Motor neuron (in vitro differentiated cells): ENCODE results near the gene EIF2B4. TPM values are rescaled to one million over a fixed set of nuclear protein-coding genes. Genes with fewer than 3 reads are reported as not detected.
"Not testable (repeated sequence)": the region's sequence is repeated elsewhere in the genome, so short reads cannot be mapped to it uniquely, and the experiment has no call there.

ENCODE experiments used
- ATAC-seq, 8 experiments: fragments of 200-7000 bp; cut with Tn5 transposase; replicated peaks in 6 of 8; 2 replicates each; pipeline ENCODE4 v1.8.0; 2021; ENCODE audit warnings: mild to moderate bottlenecking in 8 of 8, moderate library complexity in 8 of 8
- H3K27ac ChIP-seq, 2 donors: fragments of 250-450 bp; sonication (Bioruptor Pico); 2 replicates each; pipeline ENCODE4 v1.9.0; 2021; ENCODE audit warnings: antibody characterized with exemption in 2 of 2, mild to moderate bottlenecking in 2 of 2, moderate library complexity in 1 of 2
- H3K4me1 ChIP-seq, 2 donors: fragments of 250-450 bp; sonication (Bioruptor Pico); replicated peaks in 1 of 2; 2 replicates each; pipeline ENCODE4 v1.6.1; 2021; ENCODE audit warnings: antibody characterized with exemption in 2 of 2, mild to moderate bottlenecking in 2 of 2, moderate library complexity in 1 of 2
- H3K4me3 ChIP-seq, 5 donors: fragments of 250-450 bp; sonication (Bioruptor Pico); 2 replicates each; pipeline ENCODE4 v1.9.0; 2021; ENCODE audit warnings: antibody characterized with exemption in 5 of 5, mild to moderate bottlenecking in 5 of 5, moderate library complexity in 4 of 5
- WGBS, 10 experiments: fragments of 450-650 bp; shearing (Covaris generic); methylation state at CpG; one replicate each; pipeline ENCODE4 v1.0.0; 2022; 5-methylcytosine and 5-hydroxymethylcytosine counted together
- in situ Hi-C, 9 experiments: fragments of 400-800 bp; cut with MboI; loops; one replicate each; pipeline ENCODE4 v1.15.0; 2021; ENCODE audit warnings: low sequenced_read_pairs in 9 of 9, low pct_unique_long_range_greater_than_20kb in 2 of 9; ENCODE audit not compliant: unreplicated experiment in 9 of 9
- total RNA-seq, 8 experiments: library from RNA; unstranded; fragments of 300-600 nt; gene quantifications; 2 replicates each; pipeline versions ENCODE4 v1.2.3 to v1.2.4, GENCODE V29; 2022

EIF2B4 gene
- total RNA-seq, 8 experiments from 2014 or later: 24.0 to 51.7 (median 34.6) TPM

GRCh38 chr2:27373567-27373966, 3.4 kb upstream of the EIF2B4 start:
- 77 to 100% (median 86%) methylated on average over 2 to 5 of the region's 5 CpGs; no CpG with 5 or more reads in 4 of the 10 experiments for WGBS, 10 experiments
- ATAC-seq: no peak
- in situ Hi-C loops: no loop called here

GRCh38 chr2:27372937-27373336, 2.8 kb upstream of the EIF2B4 start:
- H3K27ac ChIP-seq: no peak overlapping the region
- 62 to 100% (median 91%) methylated on average over 2 to 5 of the region's 6 CpGs; no CpG with 5 or more reads in 7 of the 10 experiments for WGBS, 10 experiments

More at GRCh38 chr2:27373567-27373966, 3.4 kb upstream of the EIF2B4 start:
- Histone ChIP-seq H3K4me1 (peaks cover 13 to 14% of the 10 kb centered on the region in 2 donors), H3K27ac (no peak overlapping the region), H3K4me3 (no peak overlapping the region)

DNA sequence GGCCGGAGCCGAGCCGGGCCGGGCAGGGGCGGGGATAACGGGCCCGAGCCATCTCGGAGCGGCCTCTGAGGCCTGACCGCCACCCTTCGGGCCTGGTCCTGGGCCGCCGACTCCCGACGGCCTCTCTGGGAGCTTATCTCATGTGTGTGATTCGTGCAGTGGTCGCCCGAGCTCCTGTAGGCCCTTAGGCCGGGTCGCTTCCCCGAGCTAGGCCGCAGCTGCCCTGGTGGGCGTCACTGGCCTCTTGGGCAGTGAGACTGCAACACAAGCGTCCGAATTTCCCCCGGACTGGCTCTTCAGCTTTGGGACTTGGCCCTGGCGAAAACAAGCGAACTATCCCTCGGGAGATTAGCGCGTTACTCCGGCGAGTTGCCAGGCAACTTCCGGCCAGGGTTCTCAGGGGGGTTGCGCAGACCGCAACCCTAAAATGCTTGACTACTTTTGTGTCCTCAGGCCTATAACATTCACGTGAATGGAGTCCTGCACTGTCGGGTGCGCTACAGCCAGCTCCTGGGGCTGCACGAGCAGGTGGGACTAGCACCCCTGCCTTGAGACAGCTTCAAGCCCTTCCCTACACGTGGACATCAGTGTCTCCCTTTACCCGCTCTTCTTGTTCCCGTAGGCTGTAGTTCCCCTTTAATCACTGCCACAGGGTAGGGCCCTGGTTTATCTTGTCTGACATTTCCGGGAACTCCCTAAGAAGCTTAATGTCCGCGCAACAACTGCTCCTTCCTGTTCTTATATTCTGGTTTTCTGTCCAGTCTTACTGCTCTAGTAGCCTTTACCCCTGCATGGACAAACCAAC, 880 bp upstream of the EIF2B4 start:
- 0 to 21% (median 0%) methylated on average over 2 to 12 of the region's 46 CpGs; no CpG with 5 or more reads in 5 of the 10 experiments for WGBS, 10 experiments
- Histone ChIP-seq H3K27ac (peak overlapping the region; percentile 80 to 93), H3K4me1 (peaks cover 13 to 14% of the 10 kb centered on the region in 2 donors), H3K4me3 (peak overlapping the region; percentile 62 to 90 (median 86))
- in situ Hi-C loops: no loop called here
- peak in 5 of 8 experiments; percentile 21 to 38 (median 29) for ATAC-seq

More at GRCh38 chr2:27372937-27373336, 2.8 kb upstream of the EIF2B4 start:
- in situ Hi-C loops: no loop called here
- H3K4me3 ChIP-seq: no peak overlapping the region
- ATAC-seq: no peak
- H3K4me1 ChIP-seq: peaks cover 13 to 14% of the 10 kb centered on the region in 2 donors

- 1 to 100% (median 4%) methylated on average over 1 to 18 of the region's 18 CpGs; no CpG with 5 or more reads in 2 of the 10 experiments for WGBS, 10 experiments
- Histone ChIP-seq H3K27ac (peak overlapping the region; percentile 75 to 88), H3K4me3 (peak overlapping the region; percentile 62 to 90 (median 86)), H3K4me1 (peaks cover 13 to 14% of the 10 kb centered on the region in 2 donors)
- ATAC-seq: peak in 3 of 8 experiments; percentile 32 to 54 (median 41)
- in situ Hi-C loops: no loop called here
Measured at GRCh38 chr2:27369471-27370025, 590 bp downstream of the EIF2B4 start.

DNA sequence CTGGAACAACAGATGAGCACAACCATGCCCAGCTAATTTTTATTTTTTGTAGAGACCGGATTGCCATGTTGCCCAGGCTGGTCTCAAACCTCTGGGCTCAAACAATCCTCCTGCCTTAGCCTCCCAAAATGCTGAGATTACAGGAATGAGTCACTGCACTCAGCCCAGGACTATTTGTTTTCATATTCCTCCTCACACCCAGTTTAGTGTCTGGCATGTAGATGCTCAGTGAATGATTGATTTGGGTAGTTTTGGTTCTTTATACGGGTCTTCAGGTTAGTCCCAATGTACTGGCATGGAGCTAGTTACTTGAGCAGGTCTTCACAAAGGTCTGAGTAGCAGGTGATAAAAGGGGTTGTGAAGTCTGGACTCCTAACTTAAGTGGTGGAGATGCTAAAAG, 6.2 kb downstream of the EIF2B4 start:
- H3K4me3 ChIP-seq: no peak overlapping the region
- ATAC-seq: no peak
- in situ Hi-C loops: no loop called here
- H3K4me1 ChIP-seq: peaks cover 2% of the 10 kb centered on the region in 2 donors
- H3K27ac ChIP-seq: no peak overlapping the region
- WGBS, 10 experiments: 43 to 100% (median 94%) methylated on average over 1 to 2 of the region's 2 CpGs; no CpG with 5 or more reads in 5 of the 10 experiments

DNA sequence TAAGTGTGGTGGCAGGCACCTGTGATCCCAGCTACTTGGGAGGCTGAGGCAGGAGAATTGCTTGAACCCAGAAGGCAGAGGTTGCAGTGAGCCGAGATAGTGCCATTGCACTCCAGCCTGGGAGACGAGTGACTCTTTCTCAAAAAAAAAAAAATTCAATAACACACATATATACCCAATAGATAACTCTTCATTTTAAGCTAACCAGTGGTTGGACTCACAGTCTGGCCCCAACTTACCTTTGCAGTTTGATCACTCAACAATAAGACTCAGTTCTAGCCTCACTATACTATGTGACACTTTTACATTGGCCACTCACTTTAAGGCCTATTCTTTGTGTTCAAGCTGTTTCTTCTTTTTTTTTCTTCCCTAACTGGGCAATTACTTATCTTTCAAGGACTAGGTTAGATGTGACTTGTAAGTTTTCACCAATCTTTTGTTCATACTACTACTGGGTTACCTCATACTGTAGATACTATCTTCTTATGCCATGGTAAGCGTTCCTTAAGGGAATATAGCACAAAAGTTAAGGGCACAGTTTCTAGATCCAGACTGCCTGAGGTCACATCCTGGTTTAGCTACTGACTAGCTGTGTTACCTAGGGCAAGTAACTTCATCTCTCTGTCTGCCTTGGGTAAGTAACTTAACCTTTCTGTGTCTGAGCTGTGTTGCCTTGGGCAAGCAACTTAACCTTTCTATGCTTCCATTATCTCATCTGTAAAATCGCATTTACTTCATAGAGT, 7.3 kb downstream of the EIF2B4 start:
- WGBS, 10 experiments: 83 to 100% (median 98%) methylated on average over 1 to 4 of the region's 4 CpGs
- H3K27ac ChIP-seq: no peak overlapping the region
- H3K4me1 ChIP-seq: peaks cover 0 to 5% of the 10 kb centered on the region in 2 donors
- in situ Hi-C loops: no loop called here
- no peak for ATAC-seq
- no peak overlapping the region for H3K4me3 ChIP-seq

GRCh38 chr2:27356382-27357181, 13.6 kb downstream of the EIF2B4 start, which contains the start of gene GTF3C2:
Gene GTF3C2, minus strand, starts transcription at chr2:27356764. Its CDS starts 13,210 bp downstream, at chr2:27343554.
- in situ Hi-C loops: no loop called here
- H3K4me3 ChIP-seq: peak within 1 kb of the TSS; percentile 66 to 87 (median 72)
- peak within 1 kb of the TSS; percentile 90 to 94 for H3K27ac ChIP-seq
- ATAC-seq: peak; percentile 80 to 98 (median 97)
- 0 to 3% (median 0%) methylated on average over 2 to 29 of the region's 67 CpGs; no CpG with 5 or more reads in 2 of the 10 experiments for WGBS, 10 experiments
- peaks cover 8 to 14% of the 10 kb centered on the region in 2 donors for H3K4me1 ChIP-seq

DNA sequence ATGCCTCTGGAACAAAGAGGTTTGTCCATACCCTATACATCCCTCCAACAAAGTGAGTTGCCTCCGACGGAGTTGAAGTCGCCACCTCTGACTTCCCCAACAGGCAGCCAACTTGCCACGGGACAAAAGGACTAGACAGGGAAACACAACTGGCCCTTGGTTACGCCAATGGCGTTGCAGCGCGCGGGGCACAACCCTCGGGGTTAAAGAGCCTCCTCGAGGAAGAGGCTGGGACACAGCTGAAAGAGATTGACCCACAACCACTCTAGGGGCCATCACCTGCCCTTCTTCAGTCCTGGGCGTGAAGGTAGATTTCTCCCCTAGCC, 14.1 kb downstream of the EIF2B4 start:
- peak overlapping the region; percentile 66 to 87 (median 72) for H3K4me3 ChIP-seq
- in situ Hi-C loops: no loop called here
- H3K4me1 ChIP-seq: peaks cover 8 to 14% of the 10 kb centered on the region in 2 donors
- peak overlapping the region; percentile 90 to 94 for H3K27ac ChIP-seq
- 0 to 3% (median 0%) methylated on average over 4 to 10 of the region's 12 CpGs; no CpG with 5 or more reads in 3 of the 10 experiments for WGBS, 10 experiments
- ATAC-seq: peak in 3 of 8 experiments; percentile 30 to 42 (median 39)

DNA sequence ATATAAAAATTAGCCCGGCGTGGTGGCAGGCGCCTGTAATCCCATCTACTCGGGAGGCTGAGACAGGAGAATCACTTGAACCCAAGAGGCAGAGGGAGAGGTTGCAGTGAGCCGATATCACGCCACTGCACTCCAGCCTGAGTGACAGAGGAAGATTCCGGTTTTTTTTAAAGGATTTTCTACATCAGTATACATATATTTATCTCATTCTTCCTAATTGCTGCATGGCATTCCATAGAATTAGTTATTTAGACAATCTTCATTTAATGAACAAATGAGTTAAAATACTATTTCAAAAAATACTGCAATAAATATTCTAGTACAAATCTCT, 15.6 kb downstream of the EIF2B4 start:
- no peak for ATAC-seq
- WGBS, 10 experiments: 74 to 100% (median 98%) methylated on average over 2 to 7 of the region's 7 CpGs
- Histone ChIP-seq H3K4me3 (no peak overlapping the region), H3K27ac (no peak overlapping the region), H3K4me1 (peaks cover 8 to 14% of the 10 kb centered on the region in 2 donors)
- in situ Hi-C loops: no loop called here

DNA sequence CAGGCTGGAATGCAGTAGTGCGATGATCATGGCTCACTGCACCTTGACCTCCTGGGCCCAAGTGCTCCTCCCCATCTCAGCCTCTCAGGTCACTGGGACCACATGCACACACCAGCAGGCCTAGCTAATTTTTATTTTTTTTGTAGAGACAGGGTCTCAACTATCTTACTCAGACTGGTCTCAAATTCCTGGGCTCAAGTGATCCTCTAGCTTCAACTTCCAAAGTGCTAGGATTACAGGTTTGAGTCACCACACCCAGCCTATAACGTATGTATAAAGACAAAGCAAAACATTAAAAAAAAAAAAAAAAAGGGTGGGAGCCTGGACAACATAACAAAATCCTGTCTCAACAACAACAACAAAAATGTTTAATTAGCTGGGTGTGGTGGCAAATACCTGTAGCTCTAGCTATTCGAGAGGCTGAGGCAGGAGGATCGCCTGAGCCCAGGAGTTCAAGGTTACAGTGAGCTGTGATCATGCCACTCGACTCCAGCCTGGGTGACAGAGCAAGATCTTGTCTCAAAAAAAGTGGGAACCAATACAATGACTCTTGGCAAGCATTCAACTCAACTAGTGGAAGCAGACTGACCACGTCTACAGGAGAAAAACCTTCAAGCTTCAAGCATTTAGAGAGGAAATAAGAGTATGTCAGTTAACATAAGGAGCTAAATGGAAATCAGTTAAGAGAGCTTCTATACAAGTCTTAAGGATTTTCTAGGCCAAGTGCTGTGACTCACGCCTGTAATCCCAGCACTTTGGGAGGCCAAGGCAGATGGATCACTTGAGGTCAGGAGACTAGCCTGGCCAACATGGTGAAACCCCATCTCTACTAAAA, 16.2 kb downstream of the EIF2B4 start:
- no peak overlapping the region for H3K27ac ChIP-seq
- WGBS, 10 experiments: 74 to 100% (median 82%) methylated on average over 1 to 6 of the region's 7 CpGs; no CpG with 5 or more reads in 1 of the 10 experiments
- in situ Hi-C loops: no loop called here
- H3K4me3 ChIP-seq: no peak overlapping the region
- peaks cover 8 to 14% of the 10 kb centered on the region in 2 donors for H3K4me1 ChIP-seq
- no peak for ATAC-seq

DNA sequence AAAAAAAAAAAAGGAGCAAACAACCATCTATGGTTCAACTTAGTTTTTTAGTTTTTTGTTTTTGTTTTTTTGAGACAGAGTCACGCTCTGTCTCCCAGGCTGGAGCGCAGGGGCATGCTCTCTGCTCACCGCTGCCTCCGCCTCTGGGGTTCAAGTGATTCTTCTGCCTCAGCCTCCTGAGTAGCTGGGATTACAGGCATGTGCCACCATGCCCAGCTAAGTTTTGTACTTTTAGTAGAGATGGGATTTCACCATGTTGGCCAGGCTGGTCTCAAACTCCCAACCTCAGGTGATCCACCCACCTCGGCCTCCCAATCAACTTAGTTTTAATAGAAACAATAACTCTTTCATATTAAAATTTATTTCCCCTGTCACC, 16.8 kb downstream of the EIF2B4 start:
- H3K27ac ChIP-seq, ATAC-seq, in situ Hi-C loops, H3K4me3 ChIP-seq: not testable (repeated sequence)
- 86 to 100% (median 93%) methylated on average over 1 to 5 of the region's 5 CpGs; no CpG with 5 or more reads in 3 of the 10 experiments for WGBS, 10 experiments
- peaks cover 8 to 14% of the 10 kb centered on the region in 2 donors for H3K4me1 ChIP-seq
